IMR-90 (cell line): ENCODE data around the gene KCTD2. TPM values are rescaled to one million over a fixed set of nuclear protein-coding genes. Genes with fewer than 3 reads are reported as not detected.

Experiments used
- ATAC-seq: fragments of 200-7000 bp; cut with Tn5 transposase; 2 replicates; pipeline ENCODE4 v1.9.1; 2020; ENCODE audit warnings: low read depth, mild to moderate bottlenecking, moderate library complexity
- BruUV-seq: library from RNA; stranded (reverse); fragments of 400-500 nt; replicated peaks from 2 replicates; lab custom pipeline; 2021; lab: Mats Ljungman, UMichigan
- CTCF ChIA-PET: fragments of 300-600 bp; formaldehyde crosslinking; extraction: SDS; loops from one replicate; lab custom pipeline; 2021; ENCODE audit warnings: antibody characterized with exemption; lab: Yijun Ruan, JAX
- POLR2A ChIA-PET: fragments of 300-600 bp; sonication (Branson Sonifier 250); formaldehyde crosslinking; loops from one replicate; lab custom pipeline; 2022; ENCODE audit warnings: antibody characterized with exemption; ENCODE audit not compliant: unreplicated experiment; lab: Charles Lee
- DNase-seq: peaks from one replicate; pipeline ENCODE4 v3.0.0; 2013
- H2AFZ ChIP-seq: replicated peaks from 2 replicates; pipeline ENCODE3; 2013; ENCODE audit warnings: low read length, mild to moderate bottlenecking; ENCODE audit not compliant: poor library complexity
- H2AK5ac ChIP-seq: 2 replicates; pipeline ENCODE4 v1.6.1; 2013; ENCODE audit warnings: low read depth, low read length, inconsistent platforms
- H2AK9ac ChIP-seq: replicated peaks from 2 replicates; pipeline ENCODE3; 2013; ENCODE audit warnings: mild to moderate bottlenecking, low read depth, low read length, moderate library complexity; ENCODE audit not compliant: poor library complexity
- H2BK120ac ChIP-seq: 2 replicates; pipeline ENCODE4 v1.6.1; 2013; ENCODE audit warnings: low read depth, low read length, inconsistent platforms
- H2BK15ac ChIP-seq: 3 replicates; pipeline ENCODE4 v1.6.1; 2013; ENCODE audit warnings: low read depth, low read length, inconsistent platforms
- H2BK20ac ChIP-seq: 2 replicates; pipeline ENCODE4 v1.6.1; 2013; ENCODE audit warnings: low read depth, mild to moderate bottlenecking, inconsistent platforms, low read length, moderate library complexity
- H2BK5ac ChIP-seq: 2 replicates; pipeline ENCODE4 v1.6.1; 2013; ENCODE audit warnings: mild to moderate bottlenecking, low read depth, low read length, inconsistent platforms; ENCODE audit not compliant: poor library complexity, severe bottlenecking
- H3K14ac ChIP-seq: replicated peaks from 2 replicates; pipeline ENCODE4 v1.6.1; 2013; ENCODE audit warnings: low read depth, low read length, inconsistent platforms
- H3K18ac ChIP-seq: 2 replicates; pipeline ENCODE4 v1.6.1; 2013; ENCODE audit warnings: low read depth, low read length, control low read depth
- H3K23ac ChIP-seq: 2 replicates; pipeline ENCODE4 v1.6.1; 2013; ENCODE audit warnings: low read depth, low read length, inconsistent platforms
- H3K27ac ChIP-seq: 2 replicates; pipeline ENCODE4 v1.5.1; 2013; ENCODE audit warnings: mild to moderate bottlenecking, control low read depth, low read length; ENCODE audit not compliant: insufficient read depth
- H3K27me3 ChIP-seq: 2 replicates; pipeline ENCODE4 v1.6.1; 2013; ENCODE audit warnings: low read length; ENCODE audit not compliant: control insufficient read depth, insufficient read depth
- H3K36me3 ChIP-seq: 2 replicates; pipeline ENCODE4 v1.6.1; 2013; ENCODE audit warnings: low read length, mixed read lengths; ENCODE audit not compliant: control insufficient read depth, insufficient read depth
- H3K4ac ChIP-seq: 2 replicates; pipeline ENCODE4 v1.6.1; 2013; ENCODE audit warnings: low read depth, low read length, inconsistent platforms
- H3K4me1 ChIP-seq: 2 replicates; pipeline ENCODE4 v1.6.1; 2013; ENCODE audit warnings: low read length, mixed read lengths; ENCODE audit not compliant: control insufficient read depth, insufficient read depth
- H3K4me2 ChIP-seq: 2 replicates; pipeline ENCODE4 v1.6.1; 2013; ENCODE audit warnings: low read depth, mild to moderate bottlenecking, control low read depth, low read length, moderate library complexity
- H3K4me3 ChIP-seq: 2 replicates; pipeline ENCODE4 v1.5.1; 2013; ENCODE audit warnings: low read depth, mild to moderate bottlenecking, control low read depth, low read length, moderate library complexity; ENCODE audit not compliant: insufficient read depth
- H3K56ac ChIP-seq: 2 replicates; pipeline ENCODE4 v1.6.1; 2013; ENCODE audit warnings: low read length, inconsistent platforms; ENCODE audit not compliant: insufficient read depth; ENCODE audit errors: extremely low read depth
- H3K79me1 ChIP-seq, 2 experiments: 2 replicates each; pipeline ENCODE4 v1.6.1; 2013; ENCODE audit warnings: low read length in 2 of 2, inconsistent platforms in 1 of 2, low read depth in 1 of 2
- H3K9ac ChIP-seq: 2 replicates; pipeline ENCODE4 v1.6.1; 2013; ENCODE audit warnings: low read depth, low read length, control low read depth
- H3K9me1 ChIP-seq: 2 replicates; pipeline ENCODE4 v1.6.1; 2013; ENCODE audit warnings: low read length, inconsistent platforms; ENCODE audit not compliant: insufficient read depth
- H3K9me3 ChIP-seq: 2 replicates; pipeline ENCODE4 v1.6.1; 2013; ENCODE audit warnings: low read length; ENCODE audit not compliant: control insufficient read depth, insufficient read depth
- H4K20me1 ChIP-seq: 2 replicates; pipeline ENCODE4 v1.6.1; 2013; ENCODE audit warnings: low read length, inconsistent platforms; ENCODE audit not compliant: insufficient read depth
- H4K5ac ChIP-seq: 2 replicates; pipeline ENCODE4 v1.6.1; 2013; ENCODE audit warnings: mild to moderate bottlenecking, low read depth, low read length, control low read depth
- H4K8ac ChIP-seq, 2 experiments: 2 replicates each; pipeline ENCODE4 v1.6.1; 2013; ENCODE audit warnings: low read depth in 2 of 2, low read length in 2 of 2, control low read depth in 1 of 2, inconsistent platforms in 1 of 2
- H4K91ac ChIP-seq: 2 replicates; pipeline ENCODE4 v1.6.1; 2013; ENCODE audit warnings: low read depth, low read length, inconsistent platforms; ENCODE audit not compliant: insufficient read depth
- BHLHE40 ChIP-seq: fragments of 150-350 bp; IDR thresholded peaks from 2 replicates; pipeline ENCODE4 v1.6.1; 2016; ENCODE audit warnings: mild to moderate bottlenecking, low read depth, low read length
- CEBPB ChIP-seq: IDR thresholded peaks from 2 replicates; pipeline ENCODE4 v1.6.1; 2012; ENCODE audit warnings: low read depth, low read length, improper control_type of control experiment
- CHD1 ChIP-seq: IDR thresholded peaks from 2 replicates; pipeline ENCODE4 v1.6.1; 2012; ENCODE audit warnings: low read depth, low read length, improper control_type of control experiment
- MAZ ChIP-seq: IDR thresholded peaks from 2 replicates; pipeline ENCODE4 v1.6.1; 2012; ENCODE audit warnings: low read depth, mild to moderate bottlenecking, low read length, improper control_type of control experiment, moderate library complexity, borderline replicate concordance
- MXI1 ChIP-seq: IDR thresholded peaks from 2 replicates; pipeline ENCODE4 v1.6.1; 2012; ENCODE audit warnings: low read depth, mild to moderate bottlenecking, low read length, moderate library complexity, borderline replicate concordance
- NFE2L2 ChIP-seq: fragments of 150-350 bp; IDR thresholded peaks from 2 replicates; pipeline ENCODE4 v1.6.1; 2016; ENCODE audit warnings: low read depth, mild to moderate bottlenecking, low read length
- POLR2A ChIP-seq: IDR thresholded peaks from 2 replicates; pipeline ENCODE4 v1.6.1; 2012; ENCODE audit warnings: mild to moderate bottlenecking, low read depth, low read length
- RCOR1 ChIP-seq: IDR thresholded peaks from 2 replicates; pipeline ENCODE4 v1.6.1; 2012; ENCODE audit warnings: mild to moderate bottlenecking, low read length, improper control_type of control experiment; ENCODE audit not compliant: insufficient replicate concordance
- RFX5 ChIP-seq: IDR thresholded peaks from 2 replicates; pipeline ENCODE4 v1.8.0; 2012; ENCODE audit warnings: low read depth, mild to moderate bottlenecking, low read length, moderate library complexity
- SMC3 ChIP-seq: fragments of 150-350 bp; IDR thresholded peaks from 2 replicates; pipeline ENCODE4 v1.6.1; 2016; ENCODE audit warnings: low read depth, mild to moderate bottlenecking, antibody characterized with exemption, low read length, moderate library complexity
- WGBS, 2 experiments: methylation state at CpG; one replicate each; pipeline versions ENCODE4 v1.1.5 to v1.1.7; 2013; ENCODE audit warnings: missing lambda C conversion rate in 2 of 2; ENCODE audit not compliant: insufficient read length in 1 of 2; ENCODE audit errors: extremely low coverage in 2 of 2; 5-methylcytosine and 5-hydroxymethylcytosine counted together
- dilution Hi-C: fragments of 300-500 bp; cut with HindIII; formaldehyde crosslinking; loops from one replicate; pipeline ENCODE4 v1.14.3; 2018; ENCODE audit warnings: low sequenced_read_pairs; ENCODE audit not compliant: unreplicated experiment
- in situ Hi-C: fragments of 300-500 bp; cut with MboI; formaldehyde crosslinking; loops from 3 replicates; pipeline ENCODE4 v1.14.3; 2019; ENCODE audit warnings: low sequenced_read_pairs, inconsistent platforms, mixed read lengths
- intact Hi-C: fragments of 100-400 bp; cut with micrococcal nuclease; formaldehyde crosslinking; loops from 2 replicates; pipeline ENCODE4 v1.10.0; 2022
- polyA plus RNA-seq, 3 experiments: library from polyadenylated mRNA; depleted of rRNA; stranded (reverse); fragments of >200 nt; gene quantifications; 2 replicates each; pipeline ENCODE4 v1.2.3, GENCODE V29; 2012; ENCODE audit warnings: low replicate concordance in 1 of 3
- total RNA-seq: library from RNA; depleted of rRNA; stranded (reverse); fragments of >200 nt; gene quantifications from 2 replicates; pipeline ENCODE4 v1.2.3, GENCODE V29; 2012
- TF ChIP-seq, protein P1 (sequence below): fragments of 150-350 bp; IDR thresholded peaks from 2 replicates; pipeline ENCODE4 v1.6.1; 2016; ENCODE audit warnings: low read depth, mild to moderate bottlenecking, low read length, moderate library complexity, borderline replicate concordance

KCTD2 gene
- total and polyA plus RNA-seq, 2 of the 4 experiments (the other 2 are of a cell fraction): 9.1 to 18.4 TPM

DNA sequence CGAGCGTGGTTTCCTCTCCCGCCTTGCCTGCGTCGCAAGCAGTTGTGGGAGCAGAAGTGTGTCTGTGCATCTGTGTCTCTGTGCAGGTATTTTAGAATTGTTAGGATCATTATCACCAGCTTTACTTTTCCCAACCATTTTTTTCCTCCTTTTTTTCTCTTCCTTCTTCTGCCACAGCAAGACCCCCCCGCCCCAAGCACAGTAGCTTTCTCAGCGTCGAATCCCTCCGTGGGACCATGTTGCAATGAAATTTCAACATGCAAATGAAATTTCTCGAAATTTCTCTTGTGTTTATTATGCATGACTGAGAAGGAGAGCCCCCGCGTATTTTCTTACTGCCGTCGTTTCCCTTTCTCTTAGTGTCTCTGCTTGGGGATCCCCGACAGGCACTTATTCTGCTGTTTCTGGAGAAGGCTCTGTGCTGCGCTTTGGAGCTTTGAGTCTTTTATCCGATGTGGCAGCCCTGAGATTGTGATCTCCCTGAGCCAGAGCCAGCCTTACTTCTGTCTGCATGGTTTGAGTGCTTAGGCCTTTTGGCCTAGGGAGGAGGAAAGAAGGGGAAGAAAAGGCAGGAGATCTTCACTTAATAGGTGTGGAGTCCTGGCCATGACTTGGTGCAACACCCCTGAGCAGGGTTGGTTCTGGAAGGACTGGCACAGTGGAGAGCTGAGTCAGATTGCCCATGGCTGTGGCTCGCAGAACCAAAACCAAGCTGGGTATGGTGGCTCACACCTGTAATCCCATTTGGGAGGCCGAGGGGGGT is 67.7 kb downstream of the KCTD2 start:
- Histone ChIP-seq H3K9me1 (0 out of 2 replicates have a peak, but pooled peaks cover 5% of the 10 kb centered on the region), H3K4me3 (peak overlapping the region; percentile 37)
- in situ Hi-C loops: no loop called here

More for the DNA sequence above, 67.7 kb downstream of the KCTD2 start:
- peak overlapping the region; percentile 79; the same call in 1 of the 2 replicates for H3K23ac ChIP-seq
- ATAC-seq: no peak
- peak overlapping the region; percentile 94 for H2AFZ ChIP-seq
- H4K5ac ChIP-seq: peak overlapping the region; percentile 82; the same call in 1 of the 2 replicates
- no peak overlapping the region for H3K18ac ChIP-seq
- H3K36me3 ChIP-seq: peaks cover 6% of the 10 kb centered on the region
- peak overlapping the region; percentile 27 to 90; a peak in 2 of 4 replicates for H4K8ac ChIP-seq
- peaks cover 25 to 55% of the 10 kb centered on the region in 2 experiments for H3K79me1 ChIP-seq
- H3K9me3 ChIP-seq: no peaks in the 10 kb centered on the region
- peak overlapping the region; percentile 59 for H2AK9ac ChIP-seq
- no peak overlapping the region for H2BK5ac ChIP-seq
- H3K27me3 ChIP-seq: no peaks in the 10 kb centered on the region
- dilution Hi-C loops (no loop called here), intact Hi-C loops (loop anchor here (1.0 to 5.0 kb wide), 3 partner anchors 52 to 127 kb away; partner anchors contain the start of gene CDR2L)
- peak overlapping the region; percentile 81 for H3K27ac ChIP-seq
- H3K4ac ChIP-seq: peak overlapping the region; percentile 76
- no peak overlapping the region for H3K56ac ChIP-seq
- no peak overlapping the region; the same call in 1 of the 2 replicates for H2BK120ac ChIP-seq
- peak overlapping the region; percentile 60 for H3K9ac ChIP-seq
- H2AK5ac ChIP-seq: no peak overlapping the region
- no peak overlapping the region for H2BK15ac ChIP-seq
- H4K20me1 ChIP-seq: no peaks in the 10 kb centered on the region; the same call in 1 of the 2 replicates
- H3K4me2 ChIP-seq: peak overlapping the region; percentile 94
- ChIA-PET POLR2A (interaction anchor here (0.6 to 0.8 kb wide), 3 partner anchors 56 to 163 kb away, joined by 3 to 13 read pairs (median 3); no protein-coding TSS in a partner anchor), CTCF (interaction anchor here (0.6 to 2.3 kb wide), 23 partner anchors 10 to 153 kb away, joined by 3 to 22 read pairs (median 4); partner anchors contain the start of genes GGA3, NT5C and NUP85)
- DNase-seq: no peak
- no peak overlapping the region for H4K91ac ChIP-seq
- no peak overlapping the region for H2BK20ac ChIP-seq
- TF ChIP-seq BHLHE40: no peak
- no peak for TF ChIP-seq SMC3
- no peak for TF ChIP-seq CHD1
- TF ChIP-seq POLR2A: no peak
- no peak for TF ChIP-seq CEBPB
- no peak for TF ChIP-seq RCOR1
- TF ChIP-seq RFX5: no peak
- TF ChIP-seq MXI1: no peak
- TF ChIP-seq, protein P1, sequence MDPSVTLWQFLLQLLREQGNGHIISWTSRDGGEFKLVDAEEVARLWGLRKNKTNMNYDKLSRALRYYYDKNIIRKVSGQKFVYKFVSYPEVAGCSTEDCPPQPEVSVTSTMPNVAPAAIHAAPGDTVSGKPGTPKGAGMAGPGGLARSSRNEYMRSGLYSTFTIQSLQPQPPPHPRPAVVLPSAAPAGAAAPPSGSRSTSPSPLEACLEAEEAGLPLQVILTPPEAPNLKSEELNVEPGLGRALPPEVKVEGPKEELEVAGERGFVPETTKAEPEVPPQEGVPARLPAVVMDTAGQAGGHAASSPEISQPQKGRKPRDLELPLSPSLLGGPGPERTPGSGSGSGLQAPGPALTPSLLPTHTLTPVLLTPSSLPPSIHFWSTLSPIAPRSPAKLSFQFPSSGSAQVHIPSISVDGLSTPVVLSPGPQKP: no peak
- TF ChIP-seq NFE2L2: no peak
- no peak for TF ChIP-seq MAZ
- WGBS, 2 experiments: 97% methylated on average over 5 of the region's 19 CpGs; no CpG with 5 or more reads in 1 of the 2 experiments
- H3K4me1 ChIP-seq: peaks cover 6% of the 10 kb centered on the region; the same call in 1 of the 2 replicates
- H3K14ac ChIP-seq: peak overlapping the region; percentile 53; the same call in 1 of the 2 replicates
- no TSS peak for BruUV-seq
